ENCODE data around the gene PRDM16.
"Not testable (repeated sequence)": the region's sequence is repeated elsewhere in the genome, so short reads cannot be mapped to it uniquely, and the experiment has no call there.

Gene PRDM16

GRCh38 chr1:3148171-3148570, 79.2 kb downstream of the PRDM16 start:
- DNase-seq: no peak

GRCh38 chr1:3149277-3149676, 80.3 kb downstream of the PRDM16 start:
- no peak for DNase-seq

- no peak for DNase-seq
Observed at GRCh38 chr1:3151456-3151855, 82.5 kb downstream of the PRDM16 start.

GRCh38 chr1:3152143-3152542, 83.1 kb downstream of the PRDM16 start:
- DNase-seq: no peak

GRCh38 chr1:3153197-3153596, 84.2 kb downstream of the PRDM16 start:
- DNase-seq: no peak

GRCh38 chr1:3153902-3154795, 85.1 kb downstream of the PRDM16 start:
- DNase-seq: no peak

GRCh38 chr1:3155056-3155925, 86.3 kb downstream of the PRDM16 start:
- DNase-seq: no peak

GRCh38 chr1:3155926-3156220, 86.9 kb downstream of the PRDM16 start:
- no peak for DNase-seq

- DNase-seq: no peak
Observed at GRCh38 chr1:3156936-3157335, 87.9 kb downstream of the PRDM16 start.

- DNase-seq: no peak
Observed at GRCh38 chr1:3158347-3158746, 89.3 kb downstream of the PRDM16 start.

GRCh38 chr1:3159121-3159520, 90.1 kb downstream of the PRDM16 start:
- DNase-seq: no peak

- DNase-seq: no peak
Observed at GRCh38 chr1:3159996-3160395, 91.0 kb downstream of the PRDM16 start.

GRCh38 chr1:3160647-3161145, 91.7 kb downstream of the PRDM16 start:
- no peak for DNase-seq

GRCh38 chr1:3161176-3161840, 92.3 kb downstream of the PRDM16 start:
- no peak for DNase-seq

- no peak for DNase-seq
Observed at GRCh38 chr1:3162322-3162882, 93.4 kb downstream of the PRDM16 start.

GRCh38 chr1:3163356-3163755, 94.4 kb downstream of the PRDM16 start:
- no peak for DNase-seq

- no peak for DNase-seq
Observed at GRCh38 chr1:3164671-3165070, 95.7 kb downstream of the PRDM16 start.

GRCh38 chr1:3165189-3165588, 96.2 kb downstream of the PRDM16 start:
- DNase-seq: not testable (repeated sequence)

- DNase-seq: no peak
Observed at GRCh38 chr1:3166206-3166918, 97.4 kb downstream of the PRDM16 start.

GRCh38 chr1:3167255-3167654, 98.3 kb downstream of the PRDM16 start:
- no peak for DNase-seq

- DNase-seq: no peak
Observed at GRCh38 chr1:3168678-3169077, 99.7 kb downstream of the PRDM16 start.

GRCh38 chr1:3169665-3170356, 100.8 kb downstream of the PRDM16 start:
- no peak for DNase-seq

Data from suppressor macrophage treated with lipopolysaccharide for 4 hours (primary cell).